ENCODE measurements around the gene CCL3. TPM values are rescaled to one million over a fixed set of nuclear protein-coding genes. Genes with fewer than 3 reads are reported as not detected.
A peak's percentile ranks its signal among the peaks of the same experiment; 100 is the strongest.

Gene CCL3
- total and polyA plus RNA-seq, 2 experiments from 2014 or later, result not detected

DNA sequence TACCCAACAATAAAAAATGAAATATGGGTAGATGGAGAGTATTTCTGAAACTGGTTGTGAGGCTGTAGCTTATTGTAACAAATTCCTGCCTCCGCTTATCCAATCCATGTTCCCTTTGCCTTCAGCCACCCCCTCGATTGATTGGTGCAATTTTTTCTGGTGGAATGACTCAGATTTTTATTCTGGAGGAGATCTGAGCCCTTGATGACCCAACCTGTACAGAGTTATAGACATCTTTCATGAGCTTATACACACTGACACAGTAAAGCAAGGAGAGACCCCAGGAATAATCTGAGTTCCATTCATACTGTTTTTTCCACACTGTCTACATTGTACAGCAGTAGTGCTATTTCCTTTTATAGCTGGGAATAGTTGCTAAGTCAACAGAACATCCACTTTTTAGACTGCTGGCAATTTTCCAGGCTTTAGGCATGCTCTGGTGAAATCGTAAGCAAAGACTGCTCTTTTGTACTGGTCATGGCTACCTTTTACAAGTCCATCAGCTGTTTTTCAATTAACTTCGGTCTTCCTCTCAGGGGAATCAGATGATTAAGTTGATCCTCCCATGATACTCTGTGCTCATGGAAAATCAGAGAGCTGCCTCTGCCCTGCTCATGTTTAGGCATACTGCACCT, 43.8 kb upstream of the CCL3 start:
- no peaks in the 10 kb centered on the region for H3K9me3 ChIP-seq (ENCODE audit: low read depth)
- 32 to 34% methylated on average over 4 of the region's 4 CpGs for WGBS, 2 experiments (ENCODE audit: low coverage in 1 of 2, low lambda C conversion rate in 2 of 2, missing lambda C conversion rate in 2 of 2)
- H3K4me2 ChIP-seq (ENCODE audit: unreplicated experiment), result no peak overlapping the region
- H3K27ac ChIP-seq, result no peak overlapping the region
- no peaks in the 10 kb centered on the region for H3K36me3 ChIP-seq (ENCODE audit: low read depth)
- DNase-seq, result peak; percentile 9
- no peaks in the 10 kb centered on the region for H3F3A ChIP-seq (ENCODE audit: insufficient read depth)
- TF ChIP-seq EZH2 (IDR thresholded peaks at IDR 0.05; ENCODE audit: insufficient read depth, poor library complexity, severe bottlenecking) (no peak), EZH2phosphoT487 (IDR thresholded peaks at IDR 0.05; ENCODE audit: insufficient read depth, low read depth) (no peak)
- H3K4me1 ChIP-seq (ENCODE audit: insufficient read depth), result no peaks in the 10 kb centered on the region
- no peak overlapping the region for H3K9ac ChIP-seq
- H4K20me1 ChIP-seq (ENCODE audit: insufficient read depth), result no peaks in the 10 kb centered on the region
- in situ Hi-C loops (cut with MboI), result no loop called here
- no peaks in the 10 kb centered on the region for H3K79me2 ChIP-seq (ENCODE audit: insufficient read depth)
- no peak overlapping the region for H3K4me3 ChIP-seq
- H3K9me2 ChIP-seq (ENCODE audit: insufficient read depth), result no peaks in the 10 kb centered on the region
- no peak overlapping the region for H2AFZ ChIP-seq
- H3K27me3 ChIP-seq (replicated peaks; ENCODE audit: insufficient read depth), result no peaks in the 10 kb centered on the region; the same call in none of the 2 replicates

DNA sequence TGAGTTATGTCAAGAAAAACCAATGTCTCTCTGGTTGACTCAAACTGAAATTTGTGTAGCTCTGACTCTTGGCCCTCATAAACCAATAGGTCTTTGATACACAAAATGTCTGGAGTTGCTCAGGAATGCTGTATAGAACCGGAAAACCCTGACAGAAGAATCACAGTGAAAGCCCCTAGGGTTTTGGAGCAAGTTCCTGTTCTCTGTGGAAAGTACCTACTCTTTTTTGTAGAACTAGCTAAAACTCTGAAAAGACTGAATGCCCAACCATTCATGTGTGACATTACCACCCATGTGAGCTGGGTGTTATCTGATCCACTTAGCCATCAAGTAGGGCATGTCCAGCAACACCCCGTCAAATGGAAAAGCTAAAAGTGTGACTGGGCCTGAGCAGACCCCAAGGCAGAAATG, 42.5 kb upstream of the CCL3 start:
- Histone ChIP-seq H3K9ac (no peak overlapping the region), H3K79me2 (ENCODE audit: insufficient read depth) (no peaks in the 10 kb centered on the region), H4K20me1 (ENCODE audit: insufficient read depth) (no peaks in the 10 kb centered on the region), H3K27ac (no peak overlapping the region), H3K4me2 (ENCODE audit: unreplicated experiment) (no peak overlapping the region), H3K4me1 (ENCODE audit: insufficient read depth) (no peaks in the 10 kb centered on the region), H2AFZ (no peak overlapping the region), H3K36me3 (ENCODE audit: low read depth) (no peaks in the 10 kb centered on the region), H3K9me2 (ENCODE audit: insufficient read depth) (no peaks in the 10 kb centered on the region), H3K27me3 (replicated peaks; ENCODE audit: insufficient read depth) (no peaks in the 10 kb centered on the region; the same call in 1 of the 2 replicates), H3K9me3 (ENCODE audit: low read depth) (no peaks in the 10 kb centered on the region), H3F3A (ENCODE audit: insufficient read depth) (no peaks in the 10 kb centered on the region), H3K4me3 (no peak overlapping the region)
- no peak for DNase-seq
- in situ Hi-C loops (cut with MboI), result no loop called here
- 37 to 57% methylated on average over 2 of the region's 2 CpGs for WGBS, 2 experiments (ENCODE audit: low coverage in 1 of 2, low lambda C conversion rate in 2 of 2, missing lambda C conversion rate in 2 of 2)
- TF ChIP-seq EZH2 (IDR thresholded peaks at IDR 0.05; ENCODE audit: insufficient read depth, poor library complexity, severe bottlenecking) (no peak), EZH2phosphoT487 (IDR thresholded peaks at IDR 0.05; ENCODE audit: insufficient read depth, low read depth) (no peak)

GRCh38 chr17:36131931-36132330, 42.0 kb upstream of the CCL3 start:
- H4K20me1 ChIP-seq (ENCODE audit: insufficient read depth), result no peaks in the 10 kb centered on the region
- no peak for DNase-seq
- TF ChIP-seq EZH2 (IDR thresholded peaks at IDR 0.05; ENCODE audit: insufficient read depth, poor library complexity, severe bottlenecking), result no peak
- TF ChIP-seq EZH2phosphoT487 (IDR thresholded peaks at IDR 0.05; ENCODE audit: insufficient read depth, low read depth), result no peak
- H3K79me2 ChIP-seq (ENCODE audit: insufficient read depth), result no peaks in the 10 kb centered on the region
- H3K4me2 ChIP-seq (ENCODE audit: unreplicated experiment), result no peak overlapping the region
- H3K27ac ChIP-seq, result no peak overlapping the region
- no peaks in the 10 kb centered on the region for H3K9me3 ChIP-seq (ENCODE audit: low read depth)
- in situ Hi-C loops (cut with MboI), result no loop called here
- H3K4me3 ChIP-seq, result no peak overlapping the region
- H3K9ac ChIP-seq, result no peak overlapping the region
- 40 to 44% methylated on average over 3 of the region's 3 CpGs for WGBS, 2 experiments (ENCODE audit: low coverage in 1 of 2, low lambda C conversion rate in 2 of 2, missing lambda C conversion rate in 2 of 2)
- H3F3A ChIP-seq (ENCODE audit: insufficient read depth), result no peaks in the 10 kb centered on the region
- no peak overlapping the region for H2AFZ ChIP-seq
- no peaks in the 10 kb centered on the region; the same call in 1 of the 2 replicates for H3K27me3 ChIP-seq (replicated peaks; ENCODE audit: insufficient read depth)
- no peaks in the 10 kb centered on the region for H3K4me1 ChIP-seq (ENCODE audit: insufficient read depth)
- no peaks in the 10 kb centered on the region for H3K36me3 ChIP-seq (ENCODE audit: low read depth)
- no peaks in the 10 kb centered on the region for H3K9me2 ChIP-seq (ENCODE audit: insufficient read depth)

- in situ Hi-C loops (cut with MboI), result no loop called here
- no peak overlapping the region for H3K9ac ChIP-seq
- H3K27me3 ChIP-seq (replicated peaks; ENCODE audit: insufficient read depth), result no peaks in the 10 kb centered on the region; the same call in 1 of the 2 replicates
- no peaks in the 10 kb centered on the region for H3K9me2 ChIP-seq (ENCODE audit: insufficient read depth)
- no peak overlapping the region for H2AFZ ChIP-seq
- no peak for DNase-seq
- H3K79me2 ChIP-seq (ENCODE audit: insufficient read depth), result no peaks in the 10 kb centered on the region
- 11 to 13% methylated on average over 2 of the region's 2 CpGs for WGBS, 2 experiments (ENCODE audit: low coverage in 1 of 2, low lambda C conversion rate in 2 of 2, missing lambda C conversion rate in 2 of 2)
- H3K4me1 ChIP-seq (ENCODE audit: insufficient read depth), result no peaks in the 10 kb centered on the region
- TF ChIP-seq EZH2phosphoT487 (IDR thresholded peaks at IDR 0.05; ENCODE audit: insufficient read depth, low read depth), result no peak
- TF ChIP-seq EZH2 (IDR thresholded peaks at IDR 0.05; ENCODE audit: insufficient read depth, poor library complexity, severe bottlenecking), result no peak
- H3F3A ChIP-seq (ENCODE audit: insufficient read depth), result no peaks in the 10 kb centered on the region
- H4K20me1 ChIP-seq (ENCODE audit: insufficient read depth), result no peaks in the 10 kb centered on the region
- no peak overlapping the region for H3K4me2 ChIP-seq (ENCODE audit: unreplicated experiment)
- no peaks in the 10 kb centered on the region for H3K36me3 ChIP-seq (ENCODE audit: low read depth)
- H3K27ac ChIP-seq, result no peak overlapping the region
- H3K4me3 ChIP-seq, result no peak overlapping the region
- no peaks in the 10 kb centered on the region for H3K9me3 ChIP-seq (ENCODE audit: low read depth)
Measured at GRCh38 chr17:36131421-36131820, 41.5 kb upstream of the CCL3 start.
